ENCODE measurements around the gene TRIM24. TPM values are rescaled to one million over a fixed set of nuclear protein-coding genes. Genes with fewer than 3 reads are reported as not detected.

TRIM24 gene
- total RNA-seq, 2 donors from 2014 or later: 4.7 to 9.1 TPM

- ATAC-seq (ENCODE audit: insufficient number of reproducible peaks, low FRiP score, low read depth) (no peak), DNase-seq (ENCODE audit: low spot score) (no peak)
- TF ChIP-seq CTCF (IDR thresholded peaks at IDR 0.05): no peak
- Histone ChIP-seq H3K27ac (no peak overlapping the region), H3K4me1 (ENCODE audit: control insufficient read depth in 1 of 2, low read depth in 2 of 2) (no peaks in the 10 kb centered on the region), H3K9me3 (peaks cover 54% of the 10 kb centered on the region), H3K27me3 (replicated peaks; ENCODE audit: insufficient read depth) (no peaks in the 10 kb centered on the region), H3K36me3 (peaks cover 71% of the 10 kb centered on the region), H3K4me3 (no peak overlapping the region)
Observed at GRCh38 chr7:138559448-138559847, 99.4 kb downstream of the TRIM24 start.

- DNase-seq (ENCODE audit: low spot score): no peak
- Histone ChIP-seq H3K27me3 (replicated peaks; ENCODE audit: insufficient read depth) (no peaks in the 10 kb centered on the region), H3K4me1 (ENCODE audit: control insufficient read depth in 1 of 2, low read depth in 2 of 2) (no peaks in the 10 kb centered on the region), H3K4me3 (no peak overlapping the region), H3K36me3 (peaks cover 53% of the 10 kb centered on the region), H3K9me3 (peaks cover 39% of the 10 kb centered on the region), H3K27ac (no peak overlapping the region)
- ATAC-seq (ENCODE audit: insufficient number of reproducible peaks, low FRiP score, low read depth): no peak
- TF ChIP-seq CTCF (IDR thresholded peaks at IDR 0.05): no peak
Observed at GRCh38 chr7:138563808-138564207, 103.7 kb downstream of the TRIM24 start.

- no peak overlapping the region for H3K4me3 ChIP-seq
Observed at GRCh38 chr7:138564365-138564764, 104.3 kb downstream of the TRIM24 start.

GRCh38 chr7:138565071-138565450, 105.0 kb downstream of the TRIM24 start:
- no peak for TF ChIP-seq CTCF (IDR thresholded peaks at IDR 0.05)
- peaks cover 50% of the 10 kb centered on the region for H3K36me3 ChIP-seq
- no peak overlapping the region for H3K27ac ChIP-seq
- H3K27me3 ChIP-seq (replicated peaks; ENCODE audit: insufficient read depth): no peaks in the 10 kb centered on the region
- H3K4me3 ChIP-seq: no peak overlapping the region
- peaks cover 33% of the 10 kb centered on the region for H3K9me3 ChIP-seq
- DNase-seq (ENCODE audit: low spot score) (no peak), ATAC-seq (ENCODE audit: insufficient number of reproducible peaks, low FRiP score, low read depth) (no peak)
- no peaks in the 10 kb centered on the region for H3K4me1 ChIP-seq (ENCODE audit: control insufficient read depth in 1 of 2, low read depth in 2 of 2)

More at GRCh38 chr7:138564365-138564764, 104.3 kb downstream of the TRIM24 start:
- ATAC-seq (ENCODE audit: insufficient number of reproducible peaks, low FRiP score, low read depth): no peak
- Histone ChIP-seq H3K36me3 (peaks cover 50% of the 10 kb centered on the region), H3K9me3 (peaks cover 35% of the 10 kb centered on the region), H3K4me1 (ENCODE audit: control insufficient read depth in 1 of 2, low read depth in 2 of 2) (no peaks in the 10 kb centered on the region), H3K27ac (no peak overlapping the region), H3K27me3 (replicated peaks; ENCODE audit: insufficient read depth) (no peaks in the 10 kb centered on the region)
- DNase-seq (ENCODE audit: low spot score): no peak
- no peak for TF ChIP-seq CTCF (IDR thresholded peaks at IDR 0.05)

- H3K36me3 ChIP-seq: peaks cover 51% of the 10 kb centered on the region
- peaks cover 33% of the 10 kb centered on the region for H3K9me3 ChIP-seq
- TF ChIP-seq CTCF (IDR thresholded peaks at IDR 0.05): no peak
- no peak overlapping the region for H3K27ac ChIP-seq
- no peak overlapping the region for H3K4me3 ChIP-seq
- DNase-seq (ENCODE audit: low spot score) (no peak), ATAC-seq (ENCODE audit: insufficient number of reproducible peaks, low FRiP score, low read depth) (no peak)
- H3K4me1 ChIP-seq (ENCODE audit: control insufficient read depth in 1 of 2, low read depth in 2 of 2): no peaks in the 10 kb centered on the region
- no peaks in the 10 kb centered on the region for H3K27me3 ChIP-seq (replicated peaks; ENCODE audit: insufficient read depth)
Observed at GRCh38 chr7:138565451-138566114, 105.5 kb downstream of the TRIM24 start.

All from thoracic aorta (tissue), 2 donors.